Endothelial cell of umbilical vein (primary cell): ENCODE measurements around the gene SRRM3.

Source experiments
- EZH2 ChIP-seq: IDR thresholded peaks from 2 replicates; pipeline ENCODE4 v1.6.1; 2012; ENCODE audit warnings: borderline replicate concordance, low read depth, mild to moderate bottlenecking, moderate library complexity, low read length, inconsistent platforms; ENCODE audit not compliant: severe bottlenecking
- FOS ChIP-seq: IDR thresholded peaks from 2 replicates; pipeline ENCODE4 v1.6.1; 2011; ENCODE audit warnings: mild to moderate bottlenecking, low read length, moderate library complexity, borderline replicate concordance; ENCODE audit not compliant: insufficient read depth
- GATA2 ChIP-seq: IDR thresholded peaks from 2 replicates; pipeline ENCODE4 v1.7.0; 2011; ENCODE audit warnings: low read depth, mild to moderate bottlenecking, moderate library complexity, mixed read lengths, low read length; ENCODE audit not compliant: insufficient read length, insufficient read depth
- JUN ChIP-seq: IDR thresholded peaks from 2 replicates; pipeline ENCODE4 v1.6.1; 2011; ENCODE audit warnings: borderline replicate concordance, low read depth; ENCODE audit not compliant: insufficient read length, insufficient read depth
- MYC ChIP-seq: IDR thresholded peaks from one replicate; pipeline ENCODE4 v1.6.1; 2011; ENCODE audit warnings: mild to moderate bottlenecking, low read depth, low read length
- POLR2A ChIP-seq: IDR thresholded peaks from 2 replicates; pipeline ENCODE4 v1.6.1; 2012; ENCODE audit warnings: low read depth, mild to moderate bottlenecking, control low read depth, low read length
- POLR2AphosphoS5 ChIP-seq: IDR thresholded peaks from 2 replicates; pipeline ENCODE4 v1.6.1; 2012; ENCODE audit warnings: low read depth, mild to moderate bottlenecking, control low read depth, low read length, moderate library complexity; ENCODE audit not compliant: insufficient read depth
- TF ChIP-seq, protein P1 (sequence below), 2 donors: IDR thresholded peaks; 1 replicate in 1 of 2; 2 replicates in 1 of 2; pipeline ENCODE4 v1.5.1; 2011; ENCODE audit warnings: low read length in 2 of 2, mild to moderate bottlenecking in 2 of 2, moderate library complexity in 2 of 2, control low read depth in 1 of 2, inconsistent platforms in 1 of 2, low read depth in 1 of 2; ENCODE audit not compliant: insufficient read depth in 1 of 2; ENCODE audit errors: extremely low read depth in 1 of 2
- TF ChIP-seq, protein P2 (sequence below): IDR thresholded peaks from 2 replicates; pipeline ENCODE4 v1.6.1; 2011; ENCODE audit not compliant: insufficient read depth, insufficient read length

GRCh38 chr7:76267894-76268183, 66.1 kb downstream of the SRRM3 start:
- TF ChIP-seq EZH2, result no peak
- TF ChIP-seq, protein P1, sequence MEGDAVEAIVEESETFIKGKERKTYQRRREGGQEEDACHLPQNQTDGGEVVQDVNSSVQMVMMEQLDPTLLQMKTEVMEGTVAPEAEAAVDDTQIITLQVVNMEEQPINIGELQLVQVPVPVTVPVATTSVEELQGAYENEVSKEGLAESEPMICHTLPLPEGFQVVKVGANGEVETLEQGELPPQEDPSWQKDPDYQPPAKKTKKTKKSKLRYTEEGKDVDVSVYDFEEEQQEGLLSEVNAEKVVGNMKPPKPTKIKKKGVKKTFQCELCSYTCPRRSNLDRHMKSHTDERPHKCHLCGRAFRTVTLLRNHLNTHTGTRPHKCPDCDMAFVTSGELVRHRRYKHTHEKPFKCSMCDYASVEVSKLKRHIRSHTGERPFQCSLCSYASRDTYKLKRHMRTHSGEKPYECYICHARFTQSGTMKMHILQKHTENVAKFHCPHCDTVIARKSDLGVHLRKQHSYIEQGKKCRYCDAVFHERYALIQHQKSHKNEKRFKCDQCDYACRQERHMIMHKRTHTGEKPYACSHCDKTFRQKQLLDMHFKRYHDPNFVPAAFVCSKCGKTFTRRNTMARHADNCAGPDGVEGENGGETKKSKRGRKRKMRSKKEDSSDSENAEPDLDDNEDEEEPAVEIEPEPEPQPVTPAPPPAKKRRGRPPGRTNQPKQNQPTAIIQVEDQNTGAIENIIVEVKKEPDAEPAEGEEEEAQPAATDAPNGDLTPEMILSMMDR (IDR thresholded peaks at IDR 0.05; ENCODE audit: extremely low read depth in 1 of 2, insufficient read depth in 1 of 2, low read depth in 1 of 2, low read length in 2 of 2), result no peak
- no peak for TF ChIP-seq POLR2AphosphoS5
- no peak for TF ChIP-seq POLR2A
- no peak for TF ChIP-seq GATA2
- no peak for TF ChIP-seq JUN
- TF ChIP-seq, protein P2, sequence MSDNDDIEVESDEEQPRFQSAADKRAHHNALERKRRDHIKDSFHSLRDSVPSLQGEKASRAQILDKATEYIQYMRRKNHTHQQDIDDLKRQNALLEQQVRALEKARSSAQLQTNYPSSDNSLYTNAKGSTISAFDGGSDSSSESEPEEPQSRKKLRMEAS, result no peak
- no peak for TF ChIP-seq MYC
- TF ChIP-seq FOS, result no peak
